Activated CD4-positive, alpha-beta T cell treated with anti-CD3 and anti-CD28 coated beads, Interleukin-2, amount 50 U/mL, for 48 hours (primary cell): ENCODE data around the gene DUSP22.

Experiments
- DNase-seq, 2 experiments: peaks; one replicate each; pipeline ENCODE4 v3.0.0-alpha.2; 2020

DUSP22 gene

DNA sequence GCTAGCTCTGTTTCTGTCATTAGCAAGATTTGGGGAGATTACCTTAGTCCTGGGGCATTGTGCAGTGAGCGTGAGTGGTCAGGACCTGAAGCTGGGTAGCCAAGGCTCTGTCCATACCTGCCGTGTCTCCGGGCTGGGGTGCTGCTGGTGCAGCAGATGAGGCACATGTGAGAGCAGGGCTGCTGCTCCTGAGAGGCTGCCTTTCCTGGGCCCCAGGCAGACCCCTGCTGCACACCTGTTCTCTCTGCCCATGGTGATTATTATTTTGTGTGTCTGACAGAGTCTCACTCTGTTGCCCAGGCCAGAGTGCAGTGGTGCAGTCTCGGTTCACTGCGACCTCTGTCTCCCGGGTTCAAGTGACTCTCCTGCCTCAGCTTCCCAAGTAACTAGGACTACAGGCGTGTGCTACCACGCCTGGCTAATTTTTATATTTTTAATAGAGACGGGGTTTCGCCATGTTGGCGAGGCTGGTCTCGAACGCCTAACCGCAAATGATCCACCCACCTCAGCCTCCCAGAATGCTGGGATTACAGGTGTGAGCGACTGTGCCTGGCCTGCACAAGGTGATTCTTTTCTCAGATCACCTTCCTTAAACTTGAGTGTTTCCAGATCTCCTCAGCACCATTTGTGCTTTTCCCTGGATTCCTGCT, 62.5 kb downstream of the DUSP22 start:
- no peak for DNase-seq

DNA sequence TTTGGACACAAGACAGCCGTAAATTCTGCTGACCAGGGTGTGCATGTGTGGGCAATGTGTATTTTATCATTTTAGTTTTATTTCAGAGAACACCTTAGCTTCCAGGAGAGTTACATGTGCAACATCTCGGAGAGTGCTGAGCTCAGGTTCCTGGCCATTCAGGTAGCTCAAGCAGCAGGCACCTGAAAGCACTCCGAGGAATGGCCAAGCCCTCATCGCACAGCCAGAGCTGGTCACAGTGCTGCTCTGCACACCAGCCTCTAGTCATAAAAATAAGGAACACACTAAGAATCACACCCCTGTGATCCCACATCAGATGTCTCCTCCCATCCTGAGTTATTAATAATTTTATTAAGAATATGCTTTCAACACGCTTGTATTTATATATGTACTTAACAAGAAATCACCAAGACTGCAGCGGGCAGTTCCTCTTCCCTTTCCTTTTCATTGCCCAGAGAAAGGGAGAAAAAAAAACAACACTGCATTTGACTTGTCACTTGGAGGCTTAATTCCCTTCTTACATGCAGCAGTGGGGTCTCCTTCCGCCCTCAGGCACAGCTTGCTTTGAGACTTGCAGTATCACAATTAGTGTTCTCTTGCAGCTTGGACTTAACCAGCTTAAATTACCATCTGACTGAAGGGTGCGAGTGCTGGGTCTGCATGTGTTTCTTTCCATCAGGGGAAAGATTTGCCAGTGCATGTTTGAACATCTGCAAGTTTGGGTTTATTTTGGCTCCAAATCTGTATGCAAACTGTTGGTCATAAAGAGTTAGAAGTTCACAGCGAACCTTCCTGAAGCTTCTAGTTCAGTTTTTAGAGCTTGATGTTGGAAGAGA, 63.3 kb downstream of the DUSP22 start:
- no peak for DNase-seq

DNA sequence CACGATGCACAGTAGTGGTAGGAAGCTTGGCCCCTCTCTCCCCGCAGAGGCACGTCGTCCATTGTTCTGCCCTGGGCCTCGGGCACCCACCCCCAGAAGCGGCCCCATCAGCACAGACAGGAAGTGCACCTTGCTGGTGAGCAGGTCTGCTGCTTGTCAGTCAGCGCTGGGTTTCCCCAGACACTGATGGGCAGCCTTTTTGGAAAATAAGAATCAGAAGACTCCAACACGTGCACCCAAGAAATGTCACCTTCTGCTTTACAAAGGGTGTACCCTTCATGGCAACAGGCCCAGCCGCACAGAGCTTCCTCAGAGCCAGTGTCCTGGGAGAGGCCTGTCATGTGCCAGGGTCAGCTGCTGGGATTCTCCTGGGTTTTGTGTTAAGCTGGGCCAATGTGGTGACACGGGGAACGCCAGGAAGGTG, 64.6 kb downstream of the DUSP22 start:
- no peak for DNase-seq

DNA sequence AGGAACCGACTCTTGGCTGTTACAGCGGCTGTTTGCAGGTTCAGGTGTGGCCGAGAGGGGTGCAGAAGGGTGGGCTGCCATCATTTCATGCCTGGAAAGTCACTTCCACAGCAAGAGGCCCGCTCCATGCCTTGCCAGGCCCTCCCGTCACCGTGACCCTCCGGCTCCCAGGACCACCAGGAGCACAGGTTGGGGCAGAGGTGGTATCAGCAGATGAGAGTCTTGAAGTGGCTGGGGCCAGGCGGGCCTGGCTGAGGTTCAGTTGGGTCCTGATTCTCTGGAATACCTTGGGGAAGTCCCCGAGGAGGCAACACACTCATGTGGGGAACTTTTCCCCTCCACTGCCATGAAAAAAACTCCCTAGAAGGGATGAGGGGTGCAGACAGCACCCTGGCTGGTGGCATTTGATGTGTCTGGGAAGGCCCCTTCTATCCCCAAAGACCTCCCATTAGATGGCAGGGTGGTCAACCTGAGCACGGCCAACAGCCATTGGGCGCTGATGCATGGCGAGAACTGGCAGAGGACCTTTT, 65.0 kb downstream of the DUSP22 start:
- DNase-seq = no peak

DNA sequence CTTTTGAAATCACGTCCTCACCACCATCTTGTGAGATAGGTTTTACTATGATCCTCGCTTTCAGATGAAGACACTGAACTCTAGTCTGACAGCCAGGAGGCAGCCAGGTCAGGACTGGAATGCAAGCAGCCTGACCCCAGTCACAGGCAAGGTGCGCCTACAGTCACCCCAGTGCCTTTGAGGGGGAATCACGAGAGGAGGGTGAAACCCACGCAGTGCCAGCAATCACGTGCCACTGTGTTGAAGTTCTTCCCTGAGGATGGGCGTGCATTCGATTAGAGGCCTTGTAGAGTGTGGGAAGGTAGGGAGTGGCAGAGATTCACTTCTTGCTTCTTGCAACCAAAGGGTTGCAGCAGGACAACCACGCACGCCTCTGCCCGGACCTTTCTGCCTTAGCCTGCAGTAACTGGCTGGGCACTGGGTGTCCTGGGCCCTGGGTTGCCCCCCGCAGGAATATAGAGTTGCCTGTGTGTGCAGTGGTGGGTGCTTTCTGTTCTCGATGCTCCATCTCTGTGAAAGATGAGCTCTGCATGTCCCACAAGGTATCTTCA, 65.6 kb downstream of the DUSP22 start:
- no peak for DNase-seq

DNA sequence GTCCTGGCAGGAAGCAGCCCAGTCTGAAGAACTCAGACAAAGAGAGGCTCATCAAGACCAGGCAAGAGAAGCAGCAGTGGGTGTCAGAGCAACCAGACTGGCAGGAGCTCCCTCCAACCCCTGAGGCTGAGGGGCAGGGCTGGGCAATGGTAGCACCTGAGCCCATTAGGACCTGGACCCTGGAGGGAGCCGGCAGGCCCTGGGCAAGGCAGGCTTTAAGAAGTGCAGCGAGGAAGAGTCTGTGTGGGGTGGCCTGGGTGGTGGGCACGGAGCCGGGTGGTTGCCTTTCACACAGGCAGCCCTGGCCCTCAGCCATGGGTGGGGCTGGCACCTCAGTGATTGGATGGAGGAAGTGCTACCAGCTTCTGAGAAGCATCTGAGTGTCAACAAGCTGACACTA, 66.1 kb downstream of the DUSP22 start:
- no peak for DNase-seq

DNA sequence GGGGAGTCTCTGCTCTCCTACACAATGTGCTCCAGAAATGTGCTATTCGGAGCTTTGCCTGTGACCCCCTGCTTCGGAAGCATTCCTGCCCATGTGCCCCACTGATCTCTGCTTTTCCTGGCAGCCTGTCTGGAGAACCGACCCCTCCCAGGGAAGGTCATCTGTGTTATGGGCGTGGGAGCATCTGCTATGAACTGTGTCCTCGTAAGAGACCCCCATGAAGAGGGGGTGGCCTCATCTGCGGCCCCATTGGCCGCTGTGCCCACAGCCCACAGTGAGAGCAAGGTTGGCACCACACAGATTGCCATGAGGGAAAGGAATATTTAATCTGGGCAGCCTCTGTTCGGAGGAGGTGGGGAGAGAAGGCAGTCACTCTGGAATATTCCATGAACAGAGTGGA, 66.6 kb downstream of the DUSP22 start:
- no peak for DNase-seq

DNA sequence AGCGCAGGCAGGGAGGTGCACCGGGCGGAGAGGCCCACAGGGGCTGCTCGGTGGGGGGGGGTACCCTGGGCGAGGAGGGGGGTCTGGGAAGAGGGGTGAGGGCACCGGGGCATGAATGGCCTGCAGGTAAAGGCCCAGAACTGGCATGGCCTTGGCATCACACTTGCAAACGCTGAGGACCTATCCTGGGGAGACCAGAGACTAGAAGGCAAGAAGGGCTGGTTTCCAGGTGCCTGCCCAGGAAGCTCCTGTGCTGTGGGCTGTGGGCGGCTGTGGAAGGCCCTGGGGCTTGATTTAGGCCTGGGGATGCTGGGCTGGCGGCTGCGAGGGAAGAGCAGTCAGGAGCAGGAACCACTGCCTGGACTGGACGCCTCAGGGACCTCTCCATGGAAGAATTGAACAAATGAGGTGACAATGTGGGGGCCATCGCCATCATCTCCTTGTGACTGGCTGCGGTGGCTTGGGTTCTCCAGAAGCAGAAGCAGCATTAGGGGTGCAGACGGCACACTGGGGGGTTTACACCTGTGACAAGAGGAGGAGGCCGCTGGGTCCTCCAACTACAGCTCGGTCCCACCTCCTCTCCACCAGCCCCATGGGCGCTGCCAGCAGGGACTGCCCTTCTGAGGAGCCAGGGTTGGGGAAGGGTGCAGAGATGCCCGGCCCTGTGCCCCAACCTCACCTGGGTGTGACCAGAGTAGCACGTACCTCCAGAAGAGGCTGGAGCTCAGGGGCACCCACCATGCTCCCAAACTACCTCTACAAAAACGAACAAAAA, 67.2 kb downstream of the DUSP22 start:
- no peak for DNase-seq

DNA sequence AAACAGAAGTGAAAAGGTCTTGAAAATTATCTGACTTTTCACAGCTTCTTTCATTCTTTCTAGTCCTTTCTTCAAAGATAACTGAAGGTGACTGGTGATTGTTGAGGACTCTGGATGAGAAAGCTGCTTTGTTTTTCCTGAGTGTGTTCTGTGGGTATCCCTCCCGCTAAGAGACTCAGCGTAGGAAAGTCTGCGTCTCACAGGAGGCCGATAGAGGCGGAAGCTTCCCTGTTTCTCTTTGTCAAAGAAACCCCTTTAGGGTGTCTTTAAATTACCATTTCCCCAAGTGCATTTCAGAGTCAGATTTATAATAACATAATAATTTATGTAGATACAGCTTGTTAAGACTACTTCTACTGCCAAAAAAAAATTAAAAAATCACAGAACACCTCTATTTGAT, 68.1 kb downstream of the DUSP22 start:
- no peak for DNase-seq

DNA sequence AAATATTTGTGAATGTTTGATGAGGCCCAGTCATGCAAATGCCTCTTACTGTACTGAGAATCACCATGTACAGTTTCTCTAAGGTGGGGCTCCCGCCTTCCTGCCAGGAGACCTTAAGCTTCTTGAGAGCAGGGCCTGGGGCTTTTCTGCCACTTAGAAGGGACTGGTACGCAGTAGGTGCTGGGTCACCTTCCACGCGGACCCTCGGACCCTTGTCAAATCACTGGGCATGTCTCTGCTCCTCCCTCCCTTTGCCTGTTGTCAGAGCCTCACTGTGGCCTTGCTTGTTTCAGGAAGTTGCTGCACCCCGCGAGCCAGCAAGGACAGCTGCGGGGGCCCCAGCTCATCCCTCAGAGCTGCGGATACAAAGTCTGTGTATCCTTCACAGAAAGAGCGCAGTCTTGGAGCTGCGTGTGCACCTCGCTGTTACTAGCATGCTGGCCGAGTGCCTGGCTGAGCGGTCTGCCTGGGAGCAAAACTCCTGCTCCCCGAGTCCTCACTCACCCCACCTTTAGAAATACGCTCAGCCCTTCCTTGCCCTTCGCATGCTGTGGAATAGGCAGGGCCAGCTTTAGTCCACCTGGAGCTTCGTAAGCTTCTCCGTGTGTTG, 68.6 kb downstream of the DUSP22 start:
- DNase-seq = no peak

DNA sequence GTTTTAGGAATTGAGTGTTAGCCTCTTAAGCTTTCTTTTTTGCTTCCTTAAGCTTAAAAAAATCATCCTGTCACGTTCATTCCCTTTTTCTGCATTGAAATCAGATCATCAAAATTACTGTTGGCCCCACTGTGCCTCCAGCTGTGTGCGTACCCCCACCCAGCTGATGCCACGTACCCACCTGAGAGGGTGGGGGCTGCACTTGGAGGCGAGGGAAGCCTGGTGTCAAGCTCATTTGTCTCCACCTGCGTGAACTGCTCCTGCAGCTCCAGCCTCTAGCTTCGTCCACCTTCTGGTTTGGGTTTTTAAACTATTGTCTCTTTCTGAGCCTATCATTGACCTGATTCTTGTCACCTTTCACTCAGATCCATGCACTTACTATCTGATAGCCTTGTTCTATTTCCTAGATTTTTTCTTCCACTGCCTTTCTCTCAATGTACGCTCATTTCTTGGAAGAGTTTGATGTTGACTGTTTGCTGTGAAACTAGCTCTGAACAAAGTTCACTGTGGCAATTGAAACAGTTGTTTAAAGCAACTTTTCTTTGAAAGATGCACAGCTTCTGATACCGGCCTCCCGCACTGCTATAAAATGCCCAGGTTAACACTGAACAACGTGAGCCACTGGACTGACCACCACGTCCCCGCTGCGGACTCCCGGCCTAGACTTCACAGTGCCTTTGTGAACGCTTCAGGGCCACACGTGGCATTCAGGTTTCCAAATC, 69.3 kb downstream of the DUSP22 start:
- no peak for DNase-seq

DNA sequence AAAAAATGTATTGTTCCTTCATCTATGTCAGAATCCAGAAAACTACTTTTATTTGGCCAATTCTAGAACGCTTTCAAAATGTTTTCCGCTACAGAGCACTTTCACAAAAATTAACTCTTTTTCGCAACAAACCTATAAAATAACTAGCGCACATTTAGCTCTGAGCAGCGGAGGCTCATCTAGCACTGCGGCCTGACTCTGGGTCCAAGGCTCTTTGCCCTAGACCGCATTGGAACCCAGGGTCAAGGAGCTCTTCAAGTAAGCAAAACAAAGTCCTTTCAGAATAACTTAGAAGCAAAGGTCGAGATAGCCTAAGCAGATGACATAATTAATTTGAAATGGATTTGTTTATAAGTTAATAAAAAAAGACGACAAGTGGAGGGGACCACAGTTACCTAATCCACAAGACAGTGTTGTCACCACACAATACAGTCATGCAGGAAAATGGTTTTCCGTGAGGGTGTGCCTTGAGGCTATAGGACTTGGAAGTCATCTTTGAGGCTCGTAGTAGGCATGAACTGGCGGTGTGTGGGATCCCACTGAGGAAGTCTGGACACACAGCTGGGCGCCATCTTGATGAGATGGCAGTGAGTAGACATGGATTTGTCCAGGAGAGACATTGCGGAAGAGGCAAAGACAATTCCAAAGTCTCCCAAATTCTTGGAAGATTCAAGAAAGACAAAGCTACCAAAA, 70.1 kb downstream of the DUSP22 start:
- DNase-seq = no peak

DNA sequence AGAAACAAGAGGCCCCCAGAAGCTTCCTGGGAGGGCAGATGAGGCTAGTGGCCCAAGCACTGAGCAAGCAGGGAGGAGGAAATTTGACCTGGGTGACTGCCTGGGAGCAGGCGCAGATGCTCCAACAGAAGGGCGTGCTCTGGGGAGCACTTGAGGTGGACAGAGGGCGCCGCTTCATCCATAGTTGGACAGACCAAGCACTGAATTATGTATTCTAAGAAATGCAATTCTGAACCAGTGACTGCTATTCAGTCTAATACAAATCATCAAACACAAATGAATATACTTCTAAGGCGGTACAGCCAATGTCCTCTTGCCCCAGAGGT, 70.6 kb downstream of the DUSP22 start:
- no peak for DNase-seq

DNA sequence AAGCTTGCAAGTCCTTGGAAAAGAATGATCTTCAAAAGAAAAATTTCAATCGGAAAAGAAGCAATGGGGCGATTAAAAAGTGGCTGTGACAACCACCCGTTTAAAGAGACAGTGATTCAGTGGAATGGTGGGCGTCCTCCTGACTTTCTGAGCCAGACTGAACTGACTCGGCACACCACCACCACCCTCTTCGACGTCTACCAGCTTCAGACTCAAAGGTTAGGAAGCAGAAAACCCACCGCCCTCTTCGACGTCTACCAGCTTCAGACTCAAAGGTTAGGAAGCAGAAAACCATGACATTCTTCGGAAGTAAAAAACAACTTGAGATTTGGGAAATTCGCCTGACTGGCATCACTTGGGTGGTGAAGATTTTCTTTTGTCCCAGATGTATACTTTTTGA, 71.0 kb downstream of the DUSP22 start:
- DNase-seq = no peak

DNA sequence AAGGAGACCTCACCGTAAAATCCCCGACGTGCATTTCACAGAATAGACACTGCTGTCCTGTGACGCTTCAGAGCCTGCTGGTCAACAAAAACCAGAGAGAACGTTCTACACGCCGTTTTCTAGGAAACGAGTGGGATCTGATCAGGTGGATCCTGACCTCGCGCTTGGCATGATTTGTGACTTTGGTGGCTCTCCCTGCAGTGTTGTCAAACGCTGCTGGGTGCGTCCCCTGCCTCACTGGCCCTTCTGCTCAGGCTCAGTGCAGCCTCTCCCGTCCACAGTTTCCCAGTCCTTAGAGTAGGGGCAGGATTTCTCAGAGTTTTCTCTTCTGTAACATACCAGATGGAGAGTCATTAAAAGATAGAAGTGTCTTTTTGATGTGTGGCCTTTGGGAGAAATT, 71.6 kb downstream of the DUSP22 start:
- DNase-seq = no peak

DNA sequence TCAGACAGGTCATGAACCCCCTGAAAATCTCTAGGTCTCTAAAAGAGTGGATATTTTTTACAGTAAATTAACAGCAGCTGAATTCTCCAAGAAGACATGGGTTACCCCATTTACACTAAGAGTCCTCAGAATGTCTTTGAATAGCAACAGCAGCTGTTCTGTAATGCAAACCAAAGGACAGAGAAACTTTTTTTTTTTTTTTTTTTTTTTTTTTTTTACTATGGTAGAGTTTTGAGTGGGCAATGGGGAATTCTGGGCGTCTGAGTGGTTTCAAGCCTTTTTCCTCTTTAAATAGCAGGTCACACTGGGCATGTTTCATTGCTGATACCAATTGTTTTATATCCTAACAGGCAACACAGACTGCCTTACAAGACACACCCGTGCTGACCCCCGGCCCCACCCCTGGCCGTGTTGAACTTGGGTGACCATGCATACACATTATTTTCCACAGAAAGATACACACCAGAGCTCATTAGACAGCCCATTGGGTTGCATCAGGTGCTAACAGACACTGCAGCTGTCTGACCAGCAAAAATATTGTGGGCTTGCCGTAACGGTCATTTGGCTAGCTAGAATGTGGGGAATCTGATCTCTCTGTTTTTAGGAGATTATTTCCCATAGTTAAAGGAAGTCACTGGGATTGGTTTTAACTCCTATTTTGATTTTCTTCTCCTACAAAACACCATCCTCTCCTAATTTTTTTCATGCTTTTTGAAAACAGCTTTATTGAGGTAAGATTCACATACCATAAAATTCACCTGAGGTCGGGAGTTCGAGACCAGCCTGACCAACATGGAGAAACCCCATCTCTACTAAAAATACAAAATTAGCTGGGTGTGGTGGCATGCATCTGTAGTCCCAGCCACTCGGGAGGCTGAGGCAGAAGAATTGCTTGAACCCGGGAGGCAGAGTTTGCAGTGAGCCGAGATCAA, 72.6 kb downstream of the DUSP22 start:
- DNase-seq = no peak

DNA sequence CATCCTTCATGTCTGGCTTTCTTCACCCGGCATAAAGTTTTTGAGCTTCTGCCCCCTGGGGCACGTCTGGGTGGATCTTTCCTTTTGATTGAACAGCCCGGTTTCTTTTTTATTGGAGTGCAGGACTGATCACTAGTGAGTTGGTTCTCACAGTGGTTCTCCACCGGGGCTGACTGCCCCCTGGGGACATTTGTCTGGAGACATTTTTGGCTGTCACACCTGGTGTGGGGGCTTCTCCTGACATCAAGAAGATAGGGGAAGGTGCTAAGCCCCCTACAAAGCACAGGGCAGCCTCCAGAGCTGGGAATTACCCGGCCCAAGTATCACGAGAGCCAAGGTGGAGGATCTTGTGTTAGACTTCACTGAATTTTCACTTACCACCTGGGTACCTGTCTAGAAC, 73.5 kb downstream of the DUSP22 start:
- no peak for DNase-seq

DNA sequence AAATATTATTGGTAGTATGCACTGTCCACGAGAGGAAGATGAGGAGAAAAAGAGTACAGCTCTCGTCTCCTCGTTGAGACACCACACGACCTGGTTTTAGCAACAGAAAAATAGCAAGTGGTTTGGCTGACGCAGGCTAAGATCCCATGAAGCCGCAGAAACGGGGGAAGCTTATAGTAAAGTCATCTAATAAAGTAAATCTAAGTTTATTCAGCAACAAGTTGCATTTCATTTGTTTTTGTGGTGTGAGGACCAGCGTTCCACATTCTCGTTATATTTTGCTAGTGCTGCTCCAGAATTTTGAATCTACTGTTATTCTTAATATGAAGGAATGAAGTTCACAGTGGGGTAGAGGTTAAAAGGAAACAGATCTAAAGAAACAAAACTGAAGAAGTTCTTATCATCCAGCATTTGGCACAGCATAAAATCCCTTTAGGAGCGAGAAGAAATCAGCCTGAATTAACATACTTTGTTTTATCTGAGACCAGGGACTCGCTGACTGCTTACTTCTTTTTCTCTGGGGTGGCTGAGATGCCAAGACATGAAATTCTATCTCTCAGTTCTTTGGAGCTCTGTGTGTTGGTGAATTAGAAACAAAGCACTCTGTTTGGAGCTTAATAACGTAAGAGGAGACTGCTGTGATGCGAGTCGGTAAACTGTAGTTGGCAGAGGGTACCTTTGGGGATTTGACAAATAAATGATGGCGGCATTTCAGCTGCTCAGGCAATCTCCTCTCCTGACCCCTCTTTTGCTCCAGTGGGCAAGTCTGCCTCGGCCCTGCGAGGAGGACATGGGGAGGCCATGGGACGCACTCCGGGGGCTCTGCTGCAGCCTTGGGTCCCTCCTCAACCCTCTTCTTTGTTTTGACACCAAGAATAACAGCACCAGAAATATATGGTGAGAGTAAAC, 74.4 kb downstream of the DUSP22 start:
- DNase-seq = no peak

DNA sequence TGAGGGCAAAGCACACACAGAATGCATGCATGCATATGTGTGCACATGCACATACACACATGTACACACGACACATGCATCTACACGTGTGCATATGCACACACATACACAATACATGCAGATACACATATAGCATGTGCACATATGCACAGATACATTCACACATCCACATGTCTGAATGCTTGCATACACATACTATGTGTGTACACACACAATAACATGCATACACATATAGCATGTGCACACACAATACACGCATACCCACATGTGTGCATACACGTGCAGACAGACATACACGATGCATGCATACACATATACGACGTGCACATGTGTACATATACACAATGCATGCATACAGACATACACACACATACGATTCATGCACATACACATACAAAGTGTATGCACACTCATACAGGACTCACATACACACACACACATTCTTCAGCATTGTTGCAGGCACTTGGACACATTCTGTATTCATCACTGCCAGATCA, 75.1 kb downstream of the DUSP22 start:
- DNase-seq = no peak
